ENCODE data around the gene TIMM22. TPM values are rescaled to one million over a fixed set of nuclear protein-coding genes. Genes with fewer than 3 reads are reported as not detected.

TIMM22 gene
- total and polyA plus RNA-seq, 2 donors (not counting 3 experiments of a cell fraction or from before 2014, with no cell fraction given): 19.0 to 19.6 TPM

DNA sequence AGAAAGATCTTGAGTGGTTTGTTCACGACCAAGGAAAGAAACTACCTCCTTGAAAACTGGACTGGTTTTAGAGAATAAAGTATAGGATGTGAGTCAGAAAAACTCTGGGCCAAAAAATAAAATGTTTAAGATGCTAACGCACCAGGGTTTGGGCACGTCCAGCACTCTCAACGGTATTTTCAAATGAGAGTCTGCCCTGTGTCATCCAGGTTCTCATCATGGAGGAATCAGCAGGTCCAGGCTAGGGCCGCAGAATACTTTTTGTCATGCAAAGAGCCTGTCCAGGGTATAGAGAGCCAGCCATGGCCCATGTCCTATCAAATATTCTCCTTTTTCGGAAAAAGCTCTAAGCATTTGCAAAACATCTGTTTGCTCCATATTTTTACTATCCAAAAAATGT is 19.8 kb upstream of the TIMM22 start:
- H3K27me3 ChIP-seq (ENCODE audit: control insufficient read depth in 2 of 2, insufficient read depth in 2 of 2, low read length in 2 of 2): no peaks in the 10 kb centered on the region
- peak overlapping the region in 1 of 3 experiments; percentile 93 for H3K4me3 ChIP-seq (replicated peaks in 1 of 3; ENCODE audit: insufficient read depth in 1 of 3, low read depth in 1 of 3, low read length in 3 of 3)
- DNase-seq (ENCODE audit: low read depth, low spot score) (peak; percentile 26), FAIRE-seq (peak; percentile 50)
- TF ChIP-seq MYC (IDR thresholded peaks at IDR 0.05; ENCODE audit: low read depth, low read length) (no peak), EZH2 (IDR thresholded peaks at IDR 0.05; ENCODE audit: borderline replicate concordance, low read depth, low read length, severe bottlenecking) (peak; percentile 3), JUN (IDR thresholded peaks at IDR 0.05; ENCODE audit: borderline replicate concordance, insufficient read depth, insufficient read length, low read depth) (no peak)
- BruUV-seq (replicated peaks): no TSS peak
- ChIA-PET POLR2A (no interaction called here), CTCF (interaction anchor here (0.8 to 7.8 kb wide), 4 partner anchors 43 to 180 kb away, joined by 3 to 341 read pairs (median 116); no protein-coding TSS in a partner anchor)
- no peaks in the 10 kb centered on the region for H3K9me1 ChIP-seq (replicated peaks; ENCODE audit: control insufficient read depth, extremely low read depth, insufficient read depth, low read length)
- peaks cover 22% of the 10 kb centered on the region for H3K79me2 ChIP-seq (ENCODE audit: control insufficient read depth, insufficient read depth, low read length)
- H3K27ac ChIP-seq (ENCODE audit: insufficient read depth, low read depth, low read length): no peak overlapping the region
- no peak overlapping the region for H2AFZ ChIP-seq (ENCODE audit: low read depth, low read length)
- H3K4me2 ChIP-seq (ENCODE audit: insufficient read depth, low read length): peak overlapping the region; percentile 99
- H3K9me3 ChIP-seq (replicated peaks; ENCODE audit: control insufficient read depth, insufficient read depth, low read length): no peaks in the 10 kb centered on the region
- H3K9ac ChIP-seq (replicated peaks; ENCODE audit: extremely low read depth, insufficient read depth, low read length): peak overlapping the region; percentile 66
- H4K20me1 ChIP-seq (replicated peaks; ENCODE audit: control insufficient read depth, extremely low read depth, insufficient read depth, low read length): no peaks in the 10 kb centered on the region
- intact Hi-C loops (cut with micrococcal nuclease): loop anchor here (5.0 kb wide), 2 partner anchors 45 to 75 kb away; no protein-coding TSS in a partner anchor
- no peaks in the 10 kb centered on the region for H3K36me3 ChIP-seq (ENCODE audit: control insufficient read depth in 2 of 2, extremely low read depth in 1 of 2, insufficient read depth in 2 of 2, low read length in 2 of 2)
- dilution Hi-C loops (cut with MboI; ENCODE audit: extremely low pct_ligation_motif_present, low sequenced_read_pairs): loop anchor here (25.0 kb wide), 1 partner anchor 190 kb away; the partner anchor contains the start of genes GLOD4 and MRM3
- peaks cover 21% of the 10 kb centered on the region for H3K4me1 ChIP-seq (ENCODE audit: control insufficient read depth, extremely low read depth, insufficient read depth, low read length)

DNA sequence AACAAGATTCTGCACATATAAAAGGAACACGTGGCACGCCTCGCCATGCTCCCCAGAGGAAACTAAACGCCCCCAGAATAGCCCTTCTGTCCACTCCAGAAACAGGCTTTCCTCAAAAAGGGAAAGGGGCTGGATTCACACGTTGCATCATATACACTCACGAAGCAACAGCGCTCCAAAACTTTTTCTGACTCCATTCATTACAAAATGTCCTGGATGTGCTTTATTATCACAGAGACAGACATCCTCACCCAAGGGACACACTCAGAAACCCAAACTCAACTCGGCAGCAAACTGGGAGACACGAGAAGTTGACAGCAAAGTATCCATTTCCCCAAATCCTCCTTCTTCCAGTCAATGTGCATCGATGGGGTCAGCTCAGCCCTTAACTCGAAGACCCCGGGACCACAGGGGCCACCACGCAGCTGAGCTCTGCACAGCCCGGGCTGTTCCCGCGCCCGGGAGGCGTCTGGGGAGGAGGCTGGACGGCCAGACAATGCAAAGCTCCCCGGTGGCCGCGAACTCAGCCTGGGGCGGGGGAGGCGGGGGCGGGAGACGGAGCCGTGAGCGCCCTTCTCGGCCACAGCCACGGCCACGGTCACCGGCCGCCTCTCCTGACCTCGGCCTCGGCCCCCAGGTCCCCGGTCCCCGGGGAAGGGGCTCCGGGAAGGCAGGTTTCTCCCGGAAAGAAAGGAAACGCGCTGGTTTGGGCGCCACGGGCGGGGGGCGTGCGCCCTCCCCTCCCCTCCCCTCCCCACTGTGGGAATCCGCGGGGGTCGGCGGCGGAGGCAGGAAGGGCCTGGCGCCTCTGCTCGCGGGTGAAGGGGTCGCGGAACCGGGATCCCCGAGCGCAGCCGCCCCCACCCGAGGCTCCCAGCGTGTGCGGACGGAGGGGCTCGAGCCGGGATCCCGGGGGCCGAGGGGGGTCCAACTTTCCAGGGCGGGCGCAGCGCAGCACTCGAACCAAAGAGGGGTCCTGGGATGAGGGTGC is 18.5 kb upstream of the TIMM22 start:
- Histone ChIP-seq H3K4me2 (ENCODE audit: insufficient read depth, low read length) (peak overlapping the region; percentile 99), H4K20me1 (replicated peaks; ENCODE audit: control insufficient read depth, extremely low read depth, insufficient read depth, low read length) (no peaks in the 10 kb centered on the region), H3K27ac (ENCODE audit: insufficient read depth, low read depth, low read length) (no peak overlapping the region), H3K27me3 (ENCODE audit: control insufficient read depth in 2 of 2, insufficient read depth in 2 of 2, low read length in 2 of 2) (no peaks in the 10 kb centered on the region), H3K9me1 (replicated peaks; ENCODE audit: control insufficient read depth, extremely low read depth, insufficient read depth, low read length) (no peaks in the 10 kb centered on the region), H3K4me3 (replicated peaks in 1 of 3; ENCODE audit: insufficient read depth in 1 of 3, low read depth in 1 of 3, low read length in 3 of 3) (peak overlapping the region; percentile 84 to 93 (median 91)), H3K4me1 (ENCODE audit: control insufficient read depth, extremely low read depth, insufficient read depth, low read length) (peaks cover 21% of the 10 kb centered on the region), H3K9me3 (replicated peaks; ENCODE audit: control insufficient read depth, insufficient read depth, low read length) (no peaks in the 10 kb centered on the region), H2AFZ (ENCODE audit: low read depth, low read length) (peak overlapping the region; percentile 93), H3K36me3 (ENCODE audit: control insufficient read depth in 2 of 2, extremely low read depth in 1 of 2, insufficient read depth in 2 of 2, low read length in 2 of 2) (no peaks in the 10 kb centered on the region), H3K79me2 (ENCODE audit: control insufficient read depth, insufficient read depth, low read length) (peaks cover 19% of the 10 kb centered on the region), H3K9ac (replicated peaks; ENCODE audit: extremely low read depth, insufficient read depth, low read length) (peak overlapping the region; percentile 66)
- TF ChIP-seq EZH2 (IDR thresholded peaks at IDR 0.05; ENCODE audit: borderline replicate concordance, low read depth, low read length, severe bottlenecking) (no peak), MYC (IDR thresholded peaks at IDR 0.05; ENCODE audit: low read depth, low read length) (no peak), POLR2A (IDR thresholded peaks at IDR 0.05; ENCODE audit: low read depth, low read length) (no peak), POLR2AphosphoS5 (IDR thresholded peaks at IDR 0.05; ENCODE audit: insufficient read depth, low read depth, low read length) (no peak), GATA2 (IDR thresholded peaks at IDR 0.05; ENCODE audit: insufficient read depth, insufficient read length, low read depth, low read length) (no peak)
- TF ChIP-seq, protein P1, sequence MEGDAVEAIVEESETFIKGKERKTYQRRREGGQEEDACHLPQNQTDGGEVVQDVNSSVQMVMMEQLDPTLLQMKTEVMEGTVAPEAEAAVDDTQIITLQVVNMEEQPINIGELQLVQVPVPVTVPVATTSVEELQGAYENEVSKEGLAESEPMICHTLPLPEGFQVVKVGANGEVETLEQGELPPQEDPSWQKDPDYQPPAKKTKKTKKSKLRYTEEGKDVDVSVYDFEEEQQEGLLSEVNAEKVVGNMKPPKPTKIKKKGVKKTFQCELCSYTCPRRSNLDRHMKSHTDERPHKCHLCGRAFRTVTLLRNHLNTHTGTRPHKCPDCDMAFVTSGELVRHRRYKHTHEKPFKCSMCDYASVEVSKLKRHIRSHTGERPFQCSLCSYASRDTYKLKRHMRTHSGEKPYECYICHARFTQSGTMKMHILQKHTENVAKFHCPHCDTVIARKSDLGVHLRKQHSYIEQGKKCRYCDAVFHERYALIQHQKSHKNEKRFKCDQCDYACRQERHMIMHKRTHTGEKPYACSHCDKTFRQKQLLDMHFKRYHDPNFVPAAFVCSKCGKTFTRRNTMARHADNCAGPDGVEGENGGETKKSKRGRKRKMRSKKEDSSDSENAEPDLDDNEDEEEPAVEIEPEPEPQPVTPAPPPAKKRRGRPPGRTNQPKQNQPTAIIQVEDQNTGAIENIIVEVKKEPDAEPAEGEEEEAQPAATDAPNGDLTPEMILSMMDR (IDR thresholded peaks at IDR 0.05; ENCODE audit: extremely low read depth in 1 of 2, insufficient read depth in 1 of 2, low read depth in 1 of 2, low read length in 2 of 2): no peak
- DNase-seq (ENCODE audit: low read depth, low spot score) (peak; percentile 48), FAIRE-seq (no peak)
- ChIA-PET POLR2A (no interaction called here), CTCF (interaction anchor here (1.0 to 7.8 kb wide), 9 partner anchors 20 to 834 kb away, joined by 3 to 341 read pairs (median 8); partner anchors contain the start of gene GLOD4)
- dilution Hi-C loops (cut with MboI; ENCODE audit: extremely low pct_ligation_motif_present, low sequenced_read_pairs) (loop anchor here (25.0 kb wide), 1 partner anchor 191 kb away; the partner anchor contains the start of genes GLOD4 and MRM3), intact Hi-C loops (cut with micrococcal nuclease) (loop anchor here (1.0 to 5.0 kb wide), 4 partner anchors 46 to 98 kb away; no protein-coding TSS in a partner anchor)
- no TSS peak for BruUV-seq (replicated peaks)
